Measurements from ENCODE around the gene CEMIP.

Gene CEMIP

GRCh38 chr15:80852676-80853075, 73.5 kb downstream of the CEMIP start:
- no peak for DNase-seq (ENCODE audit: low read depth)

GRCh38 chr15:80854104-80854503, 74.9 kb downstream of the CEMIP start:
- DNase-seq (ENCODE audit: low read depth) = no peak

GRCh38 chr15:80855206-80855605, 76.0 kb downstream of the CEMIP start:
- no peak for DNase-seq (ENCODE audit: low read depth)

- no peak for DNase-seq (ENCODE audit: low read depth)
These were observed 77.2 kb downstream of the CEMIP start for GRCh38 chr15:80856400-80856799.

GRCh38 chr15:80856809-80857377, 77.7 kb downstream of the CEMIP start:
- no peak for DNase-seq (ENCODE audit: low read depth)

GRCh38 chr15:80861731-80862170, 82.6 kb downstream of the CEMIP start:
- DNase-seq (ENCODE audit: low read depth) = no peak

- DNase-seq (ENCODE audit: low read depth) = no peak
These were observed 85.5 kb downstream of the CEMIP start for GRCh38 chr15:80864666-80865065.

- DNase-seq (ENCODE audit: low read depth) = no peak
These were observed 87.8 kb downstream of the CEMIP start for GRCh38 chr15:80866936-80867335.

GRCh38 chr15:80870366-80870765, 91.2 kb downstream of the CEMIP start:
- DNase-seq (ENCODE audit: low read depth) = no peak

GRCh38 chr15:80870893-80871292, 91.7 kb downstream of the CEMIP start:
- no peak for DNase-seq (ENCODE audit: low read depth)

GRCh38 chr15:80871858-80872257, 92.7 kb downstream of the CEMIP start:
- DNase-seq (ENCODE audit: low read depth) = no peak

- DNase-seq (ENCODE audit: low read depth) = no peak
These were observed 94.3 kb downstream of the CEMIP start for GRCh38 chr15:80873366-80873952.

GRCh38 chr15:80875568-80876347, 96.6 kb downstream of the CEMIP start:
- no peak for DNase-seq (ENCODE audit: low read depth)

GRCh38 chr15:80876348-80876674, 97.1 kb downstream of the CEMIP start:
- DNase-seq (ENCODE audit: low read depth) = no peak

GRCh38 chr15:80878242-80878866, 99.2 kb downstream of the CEMIP start:
- DNase-seq (ENCODE audit: low read depth) = no peak

GRCh38 chr15:80878867-80879250, 99.7 kb downstream of the CEMIP start:
- no peak for DNase-seq (ENCODE audit: low read depth)

GRCh38 chr15:80880086-80880485, 100.9 kb downstream of the CEMIP start:
- no peak for DNase-seq (ENCODE audit: low read depth)

GRCh38 chr15:80883641-80884040, 104.5 kb downstream of the CEMIP start:
- DNase-seq (ENCODE audit: low read depth) = no peak

GRCh38 chr15:80885016-80885579, 105.9 kb downstream of the CEMIP start:
- no peak for DNase-seq (ENCODE audit: low read depth)

GRCh38 chr15:80887148-80887547, 108.0 kb downstream of the CEMIP start:
- DNase-seq (ENCODE audit: low read depth) = no peak

- DNase-seq (ENCODE audit: low read depth) = no peak
These were observed 109.7 kb downstream of the CEMIP start for GRCh38 chr15:80888846-80889245.

- no peak for DNase-seq (ENCODE audit: low read depth)
These were observed 111.3 kb downstream of the CEMIP start for GRCh38 chr15:80890341-80891005.
